HEK293 (cell line): ENCODE results near the gene MAL.

Source experiments
- CTCF ChIA-PET: fragments of 350-600 bp; formaldehyde crosslinking; extraction: SDS; loops from one replicate; lab custom pipeline; 2021; ENCODE audit warnings: antibody characterized with exemption; lab: Yijun Ruan, JAX
- POLR2A ChIA-PET: fragments of 300-600 bp; formaldehyde crosslinking; extraction: SDS; loops from one replicate; lab custom pipeline; 2020; ENCODE audit warnings: antibody characterized with exemption, inconsistent platforms; lab: Yijun Ruan, JAX
- H3K27ac ChIP-seq: fragments of 200-500 bp; sonication (Bioruptor generic); 2 replicates; pipeline ENCODE4 v1.5.1; 2014; ENCODE audit warnings: low read depth, low read length, control low read depth, inconsistent platforms; ENCODE audit errors: extremely low read depth
- H3K36me3 ChIP-seq, 2 experiments: fragments of 200-500 bp in 1 of 2; sonication (Bioruptor generic) in 1 of 2; 1 replicate in 1 of 2; 2 replicates in 1 of 2; pipeline ENCODE4 v1.5.1; 2014 to 2017; ENCODE audit warnings: inconsistent platforms in 2 of 2, low read length in 2 of 2; ENCODE audit not compliant: control insufficient read depth in 2 of 2, insufficient read depth in 1 of 2
- H3K4me1 ChIP-seq: fragments of 200-500 bp; sonication (Bioruptor generic); 2 replicates; pipeline ENCODE4 v1.5.1; 2014; ENCODE audit warnings: mild to moderate bottlenecking, low read length, inconsistent platforms; ENCODE audit not compliant: control insufficient read depth, insufficient read depth
- H3K4me3 ChIP-seq: 2 replicates; pipeline ENCODE4 v1.5.1; 2011; ENCODE audit warnings: low read depth, mild to moderate bottlenecking, control low read depth, low read length, moderate library complexity
- H3K9me3 ChIP-seq: fragments of 200-500 bp; sonication (Bioruptor generic); 2 replicates; pipeline ENCODE4 v1.5.1; 2014; ENCODE audit warnings: low read depth, low read length, inconsistent platforms; ENCODE audit not compliant: control insufficient read depth, insufficient read depth
- KLF1 ChIP-seq: fragments of 450-650 bp; formaldehyde crosslinking; IDR thresholded peaks from 2 replicates; pipeline ENCODE4 v1.5.1; 2016; ENCODE audit warnings: missing biosample characterization, missing genetic modification characterization
- OSR2 ChIP-seq: fragments of 450-650 bp; formaldehyde crosslinking; IDR thresholded peaks from 2 replicates; pipeline ENCODE4 v1.5.1; 2016; ENCODE audit warnings: missing biosample characterization, missing genetic modification characterization
- PRDM1 ChIP-seq: fragments of 450-650 bp; formaldehyde crosslinking; IDR thresholded peaks from 2 replicates; pipeline ENCODE4; 2016; ENCODE audit warnings: missing biosample characterization, missing genetic modification characterization
- RBAK ChIP-seq: fragments of 450-650 bp; formaldehyde crosslinking; IDR thresholded peaks from 2 replicates; pipeline ENCODE4 v1.5.1; 2016; ENCODE audit warnings: missing biosample characterization, missing genetic modification characterization
- REPIN1 ChIP-seq: fragments of 450-650 bp; formaldehyde crosslinking; IDR thresholded peaks from 2 replicates; pipeline ENCODE4 v1.5.1; 2017; ENCODE audit warnings: missing biosample characterization, missing genetic modification characterization, low read depth
- SCRT1 ChIP-seq: fragments of 450-650 bp; formaldehyde crosslinking; IDR thresholded peaks from 2 replicates; pipeline ENCODE4 v1.5.1; 2016; ENCODE audit warnings: missing biosample characterization, missing genetic modification characterization, borderline replicate concordance
- SCRT2 ChIP-seq: fragments of 450-650 bp; formaldehyde crosslinking; IDR thresholded peaks from 2 replicates; pipeline ENCODE4 v1.5.1; 2016; ENCODE audit warnings: missing biosample characterization, missing genetic modification characterization
- ZFP69B ChIP-seq: fragments of 450-650 bp; formaldehyde crosslinking; IDR thresholded peaks from 2 replicates; pipeline ENCODE4 v1.5.1; 2016; ENCODE audit warnings: missing biosample characterization, missing genetic modification characterization
- ZNF112 ChIP-seq: fragments of 450-650 bp; formaldehyde crosslinking; IDR thresholded peaks from 2 replicates; pipeline ENCODE4 v1.5.0; 2017; ENCODE audit warnings: missing biosample characterization, missing genetic modification characterization
- ZNF132 ChIP-seq: fragments of 450-650 bp; formaldehyde crosslinking; IDR thresholded peaks from 2 replicates; pipeline ENCODE4 v1.5.1; 2017; ENCODE audit warnings: missing biosample characterization, missing genetic modification characterization, borderline replicate concordance
- ZNF157 ChIP-seq: fragments of 450-650 bp; formaldehyde crosslinking; IDR thresholded peaks from 2 replicates; pipeline ENCODE4 v1.5.1; 2016; ENCODE audit warnings: missing biosample characterization, missing genetic modification characterization
- ZNF214 ChIP-seq: fragments of 450-650 bp; formaldehyde crosslinking; IDR thresholded peaks from 2 replicates; pipeline ENCODE4 v1.5.1; 2017; ENCODE audit warnings: missing biosample characterization, mild to moderate bottlenecking, missing genetic modification characterization, borderline replicate concordance
- ZNF223 ChIP-seq: fragments of 450-650 bp; formaldehyde crosslinking; IDR thresholded peaks from 2 replicates; pipeline ENCODE4 v1.5.1; 2016; ENCODE audit warnings: missing biosample characterization, missing genetic modification characterization
- ZNF23 ChIP-seq: fragments of 450-650 bp; formaldehyde crosslinking; IDR thresholded peaks from 2 replicates; pipeline ENCODE4 v1.5.1; 2016; ENCODE audit warnings: missing biosample characterization, missing genetic modification characterization, borderline replicate concordance
- ZNF302 ChIP-seq: fragments of 450-650 bp; formaldehyde crosslinking; IDR thresholded peaks from 2 replicates; pipeline ENCODE4 v1.5.1; 2016; ENCODE audit warnings: missing biosample characterization, missing genetic modification characterization, low read depth
- ZNF391 ChIP-seq: fragments of 450-650 bp; formaldehyde crosslinking; IDR thresholded peaks from 2 replicates; pipeline ENCODE4 v1.5.1; 2016; ENCODE audit warnings: low read depth, missing biosample characterization, missing genetic modification characterization, borderline replicate concordance
- ZNF426 ChIP-seq: fragments of 450-650 bp; formaldehyde crosslinking; IDR thresholded peaks from 2 replicates; pipeline ENCODE4 v1.5.1; 2017; ENCODE audit warnings: missing biosample characterization, missing genetic modification characterization, mild to moderate bottlenecking, inconsistent platforms, moderate library complexity
- ZNF433 ChIP-seq: fragments of 450-650 bp; formaldehyde crosslinking; IDR thresholded peaks from 2 replicates; pipeline ENCODE4 v1.5.1; 2016; ENCODE audit warnings: missing biosample characterization, missing genetic modification characterization, low read depth
- ZNF548 ChIP-seq: fragments of 450-650 bp; formaldehyde crosslinking; IDR thresholded peaks from 2 replicates; pipeline ENCODE4 v1.5.1; 2016; ENCODE audit warnings: missing biosample characterization, missing genetic modification characterization
- ZNF561 ChIP-seq: fragments of 450-650 bp; IDR thresholded peaks from 2 replicates; pipeline ENCODE4 v1.5.1; 2018; ENCODE audit warnings: missing biosample characterization, missing genetic modification characterization, borderline replicate concordance
- ZNF664 ChIP-seq: fragments of 450-650 bp; formaldehyde crosslinking; IDR thresholded peaks from 2 replicates; pipeline ENCODE4 v1.5.1; 2016; ENCODE audit warnings: missing biosample characterization, missing genetic modification characterization
- ZNF707 ChIP-seq: fragments of 450-650 bp; formaldehyde crosslinking; IDR thresholded peaks from 2 replicates; pipeline ENCODE4 v1.5.1; 2016; ENCODE audit warnings: missing biosample characterization, missing genetic modification characterization
- ZNF76 ChIP-seq: fragments of 450-650 bp; formaldehyde crosslinking; IDR thresholded peaks from 2 replicates; pipeline ENCODE4; 2016; ENCODE audit warnings: low read depth, missing biosample characterization, missing genetic modification characterization, borderline replicate concordance
- ZNF837 ChIP-seq: fragments of 450-650 bp; formaldehyde crosslinking; IDR thresholded peaks from 2 replicates; pipeline ENCODE4 v1.5.1; 2016; ENCODE audit warnings: missing biosample characterization, missing genetic modification characterization
- TF ChIP-seq, protein P1 (sequence below): fragments of 450-650 bp; formaldehyde crosslinking; IDR thresholded peaks from 2 replicates; pipeline ENCODE4; 2016; ENCODE audit warnings: missing biosample characterization, missing genetic modification characterization
- TF ChIP-seq, protein P2 (sequence below): fragments of 450-650 bp; formaldehyde crosslinking; IDR thresholded peaks from 2 replicates; pipeline ENCODE4 v1.5.1; 2016; ENCODE audit warnings: missing biosample characterization, missing genetic modification characterization
- TF ChIP-seq, protein P3 (sequence below): fragments of 450-650 bp; formaldehyde crosslinking; IDR thresholded peaks from 2 replicates; pipeline ENCODE4 v1.5.1; 2016; ENCODE audit warnings: missing biosample characterization, missing genetic modification characterization

MAL gene

DNA sequence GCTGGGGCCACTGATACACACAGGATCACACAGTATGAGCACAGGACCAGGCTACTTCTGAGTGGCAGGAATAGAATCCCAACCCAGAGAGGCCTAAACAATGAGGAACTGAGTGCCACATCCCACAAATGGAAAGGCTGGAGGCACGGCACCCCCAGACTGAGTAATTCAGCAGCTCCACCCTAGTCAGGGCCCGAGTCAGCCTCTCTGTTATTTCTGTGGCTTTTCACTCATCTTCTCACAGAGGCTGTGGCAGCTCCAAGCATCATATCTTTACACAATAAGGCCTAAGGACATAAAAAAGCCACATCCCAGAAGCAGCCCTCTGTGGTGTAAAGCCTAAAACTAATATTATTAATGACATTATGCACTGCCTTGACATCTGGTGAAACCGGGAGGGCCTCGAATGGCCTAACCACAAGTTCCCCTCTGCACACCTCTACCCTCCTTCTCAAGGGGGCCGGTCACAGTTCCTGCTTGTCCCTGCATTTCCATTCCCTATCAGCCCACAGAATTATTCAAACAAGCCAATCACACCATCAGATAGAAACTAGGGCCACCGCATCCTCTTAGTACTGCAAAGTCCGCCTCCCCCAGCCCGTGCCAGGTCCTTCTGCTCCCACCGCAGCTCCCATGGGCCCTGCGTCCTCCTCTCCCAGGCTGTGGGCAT lies 12.5 kb upstream of the MAL start:
- Histone ChIP-seq H3K9me3 (no peaks in the 10 kb centered on the region), H3K36me3 (no peaks in the 10 kb centered on the region), H3K27ac (no peak overlapping the region), H3K4me1 (no peaks in the 10 kb centered on the region), H3K4me3 (no peak overlapping the region)
- TF ChIP-seq ZNF391 (tag by site-specific recombination) (no peak), ZNF132 (no peak), KLF1 (tag by site-specific recombination) (no peak), ZNF223 (tag by site-specific recombination) (no peak), OSR2 (no peak), ZNF23 (tag by site-specific recombination) (no peak), ZNF433 (tag by site-specific recombination) (no peak), RBAK (tag by site-specific recombination) (no peak), ZNF214 (no peak)
- TF ChIP-seq, protein P1, sequence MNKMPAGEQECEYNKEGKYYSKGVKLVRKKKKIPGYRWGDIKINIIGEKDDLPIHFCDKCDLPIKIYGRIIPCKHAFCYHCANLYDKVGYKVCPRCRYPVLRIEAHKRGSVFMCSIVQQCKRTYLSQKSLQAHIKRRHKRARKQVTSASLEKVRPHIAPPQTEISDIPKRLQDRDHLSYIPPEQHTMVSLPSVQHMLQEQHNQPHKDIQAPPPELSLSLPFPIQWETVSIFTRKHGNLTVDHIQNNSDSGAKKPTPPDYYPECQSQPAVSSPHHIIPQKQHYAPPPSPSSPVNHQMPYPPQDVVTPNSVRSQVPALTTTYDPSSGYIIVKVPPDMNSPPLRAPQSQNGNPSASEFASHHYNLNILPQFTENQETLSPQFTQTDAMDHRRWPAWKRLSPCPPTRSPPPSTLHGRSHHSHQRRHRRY (tag by site-specific recombination), result no peak
- CTCF ChIA-PET, result interaction anchor here (1.0 to 1.6 kb wide), 2 partner anchors 9 to 27 kb away, joined by 7 read pairs; no protein-coding TSS in a partner anchor
- POLR2A ChIA-PET, result no interaction called here

DNA sequence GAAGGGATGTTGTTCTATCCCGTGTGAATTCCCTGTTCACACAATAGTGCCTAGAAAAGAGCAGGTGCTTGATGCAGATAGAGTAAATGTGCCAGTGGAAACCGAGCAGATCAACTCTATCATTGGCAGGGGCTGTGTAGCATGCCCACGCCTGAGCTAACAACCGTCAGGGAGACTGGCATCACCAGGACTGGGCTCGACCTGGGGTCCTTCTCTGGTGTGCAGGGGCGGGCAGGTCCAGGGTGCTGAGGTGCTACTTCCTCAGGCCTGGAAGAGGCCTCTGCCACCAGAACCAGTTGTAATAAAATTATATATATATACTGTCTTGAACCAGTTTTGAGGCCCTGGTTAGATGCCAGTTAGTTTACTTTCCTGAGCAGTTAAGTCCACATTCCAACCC lies 11.8 kb upstream of the MAL start:
- ChIA-PET POLR2A (no interaction called here), CTCF (interaction anchor here (1.0 kb wide), 1 partner anchor 9 kb away, joined by 7 read pairs; no protein-coding TSS in a partner anchor)
- H3K4me3 ChIP-seq, result no peak overlapping the region
- H3K36me3 ChIP-seq, result no peaks in the 10 kb centered on the region
- H3K4me1 ChIP-seq, result no peaks in the 10 kb centered on the region
- TF ChIP-seq ZNF76 (tag by site-specific recombination) (no peak), ZNF664 (tag by site-specific recombination) (no peak), ZNF561 (no peak), ZNF302 (no peak), SCRT2 (tag by site-specific recombination) (no peak), ZNF157 (tag by site-specific recombination) (no peak), ZNF112 (tag by site-specific recombination) (no peak), ZNF837 (tag by site-specific recombination) (no peak), PRDM1 (no peak), ZFP69B (tag by site-specific recombination) (no peak)
- TF ChIP-seq, protein P2, sequence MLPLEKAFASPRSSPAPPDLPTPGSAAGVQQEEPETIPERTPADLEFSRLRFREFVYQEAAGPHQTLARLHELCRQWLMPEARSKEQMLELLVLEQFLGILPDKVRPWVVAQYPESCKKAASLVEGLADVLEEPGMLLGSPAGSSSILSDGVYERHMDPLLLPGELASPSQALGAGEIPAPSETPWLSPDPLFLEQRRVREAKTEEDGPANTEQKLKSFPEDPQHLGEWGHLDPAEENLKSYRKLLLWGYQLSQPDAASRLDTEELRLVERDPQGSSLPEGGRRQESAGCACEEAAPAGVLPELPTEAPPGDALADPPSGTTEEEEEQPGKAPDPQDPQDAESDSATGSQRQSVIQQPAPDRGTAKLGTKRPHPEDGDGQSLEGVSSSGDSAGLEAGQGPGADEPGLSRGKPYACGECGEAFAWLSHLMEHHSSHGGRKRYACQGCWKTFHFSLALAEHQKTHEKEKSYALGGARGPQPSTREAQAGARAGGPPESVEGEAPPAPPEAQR, result no peak
- no peaks in the 10 kb centered on the region for H3K9me3 ChIP-seq
- H3K27ac ChIP-seq, result no peak overlapping the region

DNA sequence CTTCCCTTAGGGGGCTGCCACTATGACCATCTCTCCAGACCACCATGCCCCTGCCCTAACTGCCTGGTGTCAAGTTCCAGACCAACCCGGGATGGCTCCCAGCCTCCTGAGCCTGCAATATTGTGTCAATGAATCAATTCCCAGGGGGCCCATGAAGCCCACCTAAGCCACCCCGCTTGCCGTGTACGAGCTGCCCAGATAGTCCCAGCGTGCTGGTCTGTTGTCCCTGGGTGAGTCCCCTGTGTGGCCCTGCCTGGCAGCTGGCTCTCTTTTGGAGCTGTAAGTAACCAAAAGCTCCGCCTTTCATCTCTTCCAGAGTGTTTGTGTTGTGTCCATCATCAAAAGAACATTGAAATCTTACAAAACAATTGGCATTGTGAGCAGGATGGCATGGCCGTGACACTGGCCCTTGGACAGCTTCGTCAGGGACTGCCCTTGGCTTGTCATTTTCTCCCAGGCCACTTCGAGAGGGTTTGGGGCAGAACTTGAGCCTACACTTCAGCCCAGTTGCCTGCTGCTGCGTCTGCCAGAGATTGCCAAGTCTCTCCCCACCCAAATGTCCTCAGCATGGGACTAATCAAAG lies 11.3 kb upstream of the MAL start:
- POLR2A ChIA-PET, result no interaction called here

More for the DNA sequence above, 11.3 kb upstream of the MAL start:
- CTCF ChIA-PET, result interaction anchor here (1.0 kb wide), 1 partner anchor 8 kb away, joined by 7 read pairs; no protein-coding TSS in a partner anchor
- no peaks in the 10 kb centered on the region for H3K36me3 ChIP-seq
- H3K27ac ChIP-seq, result no peak overlapping the region
- H3K4me1 ChIP-seq, result no peaks in the 10 kb centered on the region
- no peaks in the 10 kb centered on the region for H3K9me3 ChIP-seq
- H3K4me3 ChIP-seq, result no peak overlapping the region
- TF ChIP-seq REPIN1 (no peak), ZNF707 (tag by site-specific recombination) (no peak), ZNF426 (tag by site-specific recombination) (no peak), ZNF548 (no peak), SCRT1 (no peak)
- TF ChIP-seq, protein P3, sequence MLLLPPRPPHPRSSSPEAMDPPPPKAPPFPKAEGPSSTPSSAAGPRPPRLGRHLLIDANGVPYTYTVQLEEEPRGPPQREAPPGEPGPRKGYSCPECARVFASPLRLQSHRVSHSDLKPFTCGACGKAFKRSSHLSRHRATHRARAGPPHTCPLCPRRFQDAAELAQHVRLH (tag by site-specific recombination), result no peak
